Central memory CD8-positive, alpha-beta T cell (primary cell): ENCODE results near the gene TEX19.
"Not testable (repeated sequence)": the region's sequence is repeated elsewhere in the genome, so short reads cannot be mapped to it uniquely, and the experiment has no call there.

ENCODE experiments used
- ATAC-seq: fragments of 150-1000 bp; cut with Tn5 transposase; replicated peaks from 2 replicates; pipeline ENCODE4 v1.10.0; 2022; ENCODE audit warnings: mild to moderate bottlenecking, moderate FRiP score, moderate number of reproducible peaks; ENCODE audit not compliant: poor library complexity, severe bottlenecking; ENCODE audit errors: extremely low read depth
- DNase-seq, 2 donors: peaks; one replicate each; pipeline ENCODE4 v3.0.0; 2021; ENCODE audit warnings: low spot score in 2 of 2
- H3K27ac Mint-ChIP-seq: one replicate; pipeline ENCODE4 v1.8.0; 2022; ENCODE audit warnings: low read depth, mild to moderate bottlenecking, moderate library complexity, mixed read lengths
- H3K27me3 Mint-ChIP-seq: one replicate; pipeline ENCODE4 v1.8.0; 2022; ENCODE audit warnings: mixed read lengths
- H3K36me3 Mint-ChIP-seq: one replicate; pipeline ENCODE4 v1.8.0; 2022; ENCODE audit warnings: mild to moderate bottlenecking, moderate library complexity, mixed read lengths; ENCODE audit not compliant: insufficient read depth
- H3K4me1 Mint-ChIP-seq: one replicate; pipeline ENCODE4 v1.8.0; 2022; ENCODE audit warnings: mixed read lengths
- H3K4me3 Mint-ChIP-seq: one replicate; pipeline ENCODE4 v1.8.0; 2022; ENCODE audit warnings: mild to moderate bottlenecking, moderate library complexity, mixed read lengths
- H3K9me3 Mint-ChIP-seq: one replicate; pipeline ENCODE4 v1.8.0; 2022; ENCODE audit warnings: mixed read lengths

Gene TEX19

GRCh38 chr17:82334204-82334621, 24.8 kb upstream of the TEX19 start:
- H3K9me3 Mint-ChIP-seq, result no peaks in the 10 kb centered on the region
- ATAC-seq, result no peak
- peak overlapping the region; percentile 95 for H3K4me3 Mint-ChIP-seq
- H3K27ac Mint-ChIP-seq, result no peak overlapping the region
- peaks cover 2% of the 10 kb centered on the region for H3K36me3 Mint-ChIP-seq
- peaks cover 9% of the 10 kb centered on the region for H3K27me3 Mint-ChIP-seq
- peaks cover 20% of the 10 kb centered on the region for H3K4me1 Mint-ChIP-seq
- DNase-seq, result no peak

- H3K9me3 Mint-ChIP-seq, result no peaks in the 10 kb centered on the region
- peaks cover 2% of the 10 kb centered on the region for H3K36me3 Mint-ChIP-seq
- peaks cover 9% of the 10 kb centered on the region for H3K27me3 Mint-ChIP-seq
- ATAC-seq (peak; percentile 5), DNase-seq (no peak)
- H3K27ac Mint-ChIP-seq, result peak overlapping the region; percentile 89
- peaks cover 20% of the 10 kb centered on the region for H3K4me1 Mint-ChIP-seq
- H3K4me3 Mint-ChIP-seq, result peak overlapping the region; percentile 95
These were observed 24.2 kb upstream of the TEX19 start for GRCh38 chr17:82334622-82335394.

- no peak overlapping the region for H3K27ac Mint-ChIP-seq
- DNase-seq, result no peak
- ATAC-seq, result no peak
These were observed 20.0 kb upstream of the TEX19 start for GRCh38 chr17:82338858-82339633.

GRCh38 chr17:82339634-82340580, 19.1 kb upstream of the TEX19 start:
- H3K4me3 Mint-ChIP-seq, result no peak overlapping the region
- H3K27me3 Mint-ChIP-seq, result peaks cover 5% of the 10 kb centered on the region
- H3K4me1 Mint-ChIP-seq, result peaks cover 6% of the 10 kb centered on the region
- no peaks in the 10 kb centered on the region for H3K36me3 Mint-ChIP-seq
- no peaks in the 10 kb centered on the region for H3K9me3 Mint-ChIP-seq
- H3K27ac Mint-ChIP-seq, result no peak overlapping the region
- DNase-seq, result no peak
- ATAC-seq, result no peak

More at GRCh38 chr17:82338858-82339633, 20.0 kb upstream of the TEX19 start:
- Mint-ChIP-seq H3K4me1 (peaks cover 10% of the 10 kb centered on the region), H3K4me3 (no peak overlapping the region), H3K36me3 (no peaks in the 10 kb centered on the region), H3K9me3 (no peaks in the 10 kb centered on the region), H3K27me3 (peaks cover 9% of the 10 kb centered on the region)

- DNase-seq (no peak), ATAC-seq (no peak)
- H3K27me3 Mint-ChIP-seq, result peaks cover 10% of the 10 kb centered on the region
- no peaks in the 10 kb centered on the region for H3K36me3 Mint-ChIP-seq
- H3K4me3 Mint-ChIP-seq, result no peak overlapping the region
- no peaks in the 10 kb centered on the region for H3K9me3 Mint-ChIP-seq
- H3K4me1 Mint-ChIP-seq, result no peaks in the 10 kb centered on the region
- H3K27ac Mint-ChIP-seq, result no peak overlapping the region
These were observed 16.5 kb upstream of the TEX19 start for GRCh38 chr17:82342361-82343079.

GRCh38 chr17:82343560-82343959, 15.5 kb upstream of the TEX19 start:
- peaks cover 15% of the 10 kb centered on the region for H3K27me3 Mint-ChIP-seq
- no peak for ATAC-seq

GRCh38 chr17:82344175-82344907, 14.7 kb upstream of the TEX19 start:
- DNase-seq (no peak), ATAC-seq (no peak)
- Mint-ChIP-seq H3K27me3 (peaks cover 23% of the 10 kb centered on the region), H3K27ac (no peak overlapping the region), H3K4me3 (no peak overlapping the region), H3K36me3 (no peaks in the 10 kb centered on the region), H3K4me1 (no peaks in the 10 kb centered on the region), H3K9me3 (no peaks in the 10 kb centered on the region)

More at GRCh38 chr17:82343560-82343959, 15.5 kb upstream of the TEX19 start:
- H3K4me1 Mint-ChIP-seq, result no peaks in the 10 kb centered on the region
- DNase-seq, result no peak
- no peaks in the 10 kb centered on the region for H3K36me3 Mint-ChIP-seq
- H3K27ac Mint-ChIP-seq, result no peak overlapping the region
- no peak overlapping the region for H3K4me3 Mint-ChIP-seq
- no peaks in the 10 kb centered on the region for H3K9me3 Mint-ChIP-seq

GRCh38 chr17:82345151-82345976, 13.7 kb upstream of the TEX19 start:
- DNase-seq (no peak), ATAC-seq (no peak)
- no peaks in the 10 kb centered on the region for H3K9me3 Mint-ChIP-seq
- H3K27me3 Mint-ChIP-seq, result peaks cover 26% of the 10 kb centered on the region
- H3K27ac Mint-ChIP-seq, result no peak overlapping the region
- H3K4me1 Mint-ChIP-seq, result no peaks in the 10 kb centered on the region
- no peak overlapping the region for H3K4me3 Mint-ChIP-seq
- no peaks in the 10 kb centered on the region for H3K36me3 Mint-ChIP-seq

- no peak for DNase-seq
- Mint-ChIP-seq H3K27ac (no peak overlapping the region), H3K4me3 (no peak overlapping the region), H3K27me3 (peaks cover 26% of the 10 kb centered on the region), H3K9me3 (no peaks in the 10 kb centered on the region), H3K4me1 (no peaks in the 10 kb centered on the region), H3K36me3 (no peaks in the 10 kb centered on the region)
- ATAC-seq, result no peak
These were observed 12.4 kb upstream of the TEX19 start for GRCh38 chr17:82346342-82347300.

- not testable (repeated sequence) for ATAC-seq, DNase-seq, H3K4me1 Mint-ChIP-seq
These were observed 11.1 kb upstream of the TEX19 start for GRCh38 chr17:82347994-82348393.

More at GRCh38 chr17:82347994-82348393, 11.1 kb upstream of the TEX19 start:
- H3K36me3 Mint-ChIP-seq, H3K4me3 Mint-ChIP-seq, H3K27ac Mint-ChIP-seq, H3K9me3 Mint-ChIP-seq: not testable (repeated sequence)
- H3K27me3 Mint-ChIP-seq, result peaks cover 26% of the 10 kb centered on the region
